Fibroblast of skin of right quadriceps (primary cell): ENCODE measurements around the gene ROBO3.
A peak's percentile ranks its signal among the peaks of the same experiment; 100 is the strongest.

Source experiments
- DNase-seq: peaks from one replicate; pipeline ENCODE4 v3.0.0-alpha.2; 2013

The ROBO3 gene

GRCh38 chr11:124843616-124843910, 21.7 kb upstream of the ROBO3 start:
- DNase-seq, result no peak

GRCh38 chr11:124844664-124845079, 20.6 kb upstream of the ROBO3 start:
- no peak for DNase-seq

- no peak for DNase-seq
Measured at GRCh38 chr11:124846070-124846673, 19.1 kb upstream of the ROBO3 start.

GRCh38 chr11:124859171-124859570, 6.1 kb upstream of the ROBO3 start:
- DNase-seq, result no peak

- no peak for DNase-seq
Measured at GRCh38 chr11:124861670-124862069, 3.6 kb upstream of the ROBO3 start.

GRCh38 chr11:124863137-124863825, 2.0 kb upstream of the ROBO3 start:
- no peak for DNase-seq

GRCh38 chr11:124863826-124864165, 1.4 kb upstream of the ROBO3 start:
- DNase-seq, result no peak

- no peak for DNase-seq
Measured at GRCh38 chr11:124864176-124864891, 898 bp upstream of the ROBO3 start.

- DNase-seq, result no peak
Measured at GRCh38 chr11:124864892-124865180, 396 bp upstream of the ROBO3 start.

GRCh38 chr11:124865902-124866851, 945 bp downstream of the ROBO3 start:
- DNase-seq, result peak; percentile 8

- DNase-seq, result no peak
Measured at GRCh38 chr11:124867700-124868099, 2.5 kb downstream of the ROBO3 start.

GRCh38 chr11:124868331-124869274, 3.4 kb downstream of the ROBO3 start:
- DNase-seq, result no peak

GRCh38 chr11:124869331-124869730, 4.1 kb downstream of the ROBO3 start:
- no peak for DNase-seq

- DNase-seq, result no peak
Measured at GRCh38 chr11:124869856-124870387, 4.7 kb downstream of the ROBO3 start.

- no peak for DNase-seq
Measured at GRCh38 chr11:124870430-124870829, 5.2 kb downstream of the ROBO3 start.

- no peak for DNase-seq
Measured at GRCh38 chr11:124872280-124872679, 7.0 kb downstream of the ROBO3 start.

GRCh38 chr11:124872741-124873140, 7.5 kb downstream of the ROBO3 start:
- no peak for DNase-seq

GRCh38 chr11:124873951-124874350, 8.7 kb downstream of the ROBO3 start:
- no peak for DNase-seq

GRCh38 chr11:124874571-124875255, 9.5 kb downstream of the ROBO3 start:
- no peak for DNase-seq

GRCh38 chr11:124875401-124875800, 10.2 kb downstream of the ROBO3 start:
- no peak for DNase-seq
